ENCODE data around the gene GALNT9.

DNA sequence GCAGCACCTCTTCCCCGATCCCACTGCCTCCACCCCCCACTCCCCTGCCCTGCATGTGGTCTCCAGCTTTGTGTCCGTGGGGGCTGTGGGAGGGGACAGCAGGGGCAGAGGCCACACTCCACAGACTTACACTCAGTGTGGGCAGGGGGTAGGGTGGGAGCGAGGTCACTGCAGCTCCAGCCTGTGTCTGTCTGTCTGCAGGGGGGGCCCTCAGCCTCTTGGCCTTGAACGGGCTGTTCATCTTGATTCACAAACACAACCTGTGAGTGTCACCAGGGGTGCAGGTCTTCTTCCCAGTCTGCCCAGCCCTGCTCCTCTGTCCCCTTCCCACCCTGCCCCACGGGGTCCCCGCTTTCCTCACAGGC, 178.6 kb downstream of the GALNT9 start:
- TF ChIP-seq, protein P1, sequence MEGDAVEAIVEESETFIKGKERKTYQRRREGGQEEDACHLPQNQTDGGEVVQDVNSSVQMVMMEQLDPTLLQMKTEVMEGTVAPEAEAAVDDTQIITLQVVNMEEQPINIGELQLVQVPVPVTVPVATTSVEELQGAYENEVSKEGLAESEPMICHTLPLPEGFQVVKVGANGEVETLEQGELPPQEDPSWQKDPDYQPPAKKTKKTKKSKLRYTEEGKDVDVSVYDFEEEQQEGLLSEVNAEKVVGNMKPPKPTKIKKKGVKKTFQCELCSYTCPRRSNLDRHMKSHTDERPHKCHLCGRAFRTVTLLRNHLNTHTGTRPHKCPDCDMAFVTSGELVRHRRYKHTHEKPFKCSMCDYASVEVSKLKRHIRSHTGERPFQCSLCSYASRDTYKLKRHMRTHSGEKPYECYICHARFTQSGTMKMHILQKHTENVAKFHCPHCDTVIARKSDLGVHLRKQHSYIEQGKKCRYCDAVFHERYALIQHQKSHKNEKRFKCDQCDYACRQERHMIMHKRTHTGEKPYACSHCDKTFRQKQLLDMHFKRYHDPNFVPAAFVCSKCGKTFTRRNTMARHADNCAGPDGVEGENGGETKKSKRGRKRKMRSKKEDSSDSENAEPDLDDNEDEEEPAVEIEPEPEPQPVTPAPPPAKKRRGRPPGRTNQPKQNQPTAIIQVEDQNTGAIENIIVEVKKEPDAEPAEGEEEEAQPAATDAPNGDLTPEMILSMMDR (IDR thresholded peaks at IDR 0.05): no peak
- TF ChIP-seq EP300 (IDR thresholded peaks at IDR 0.05) (no peak), POLR2A (IDR thresholded peaks at IDR 0.05) (no peak)
